Small intestine (tissue), 7 donors: ENCODE data around the gene MDM2. TPM values are rescaled to one million over a fixed set of nuclear protein-coding genes. Genes with fewer than 3 reads are reported as not detected.
"Not testable (repeated sequence)": the region's sequence is repeated elsewhere in the genome, so short reads cannot be mapped to it uniquely, and the experiment has no call there.

Source experiments
- DNase-seq, 2 donors: peaks; one replicate each; pipeline versions ENCODE4 v3.0.0 to v3.0.0-alpha.2; 2013
- FAIRE-seq: peaks from 2 replicates; lab custom pipeline; 2012; peaks lifted over from hg19 to GRCh38; lab: Jason Lieb, UNC
- H3K27ac ChIP-seq, 3 donors: one replicate each; pipeline ENCODE4 v1.5.1; 2013; ENCODE audit warnings: low read length in 2 of 3, mild to moderate bottlenecking in 2 of 3, control low read depth in 1 of 3, inconsistent platforms in 1 of 3, low read depth in 1 of 3, moderate library complexity in 1 of 3
- H3K27me3 ChIP-seq, 3 donors: one replicate each; pipeline ENCODE4 v1.6.1; 2013; ENCODE audit warnings: low read length in 3 of 3, inconsistent platforms in 1 of 3; ENCODE audit not compliant: control insufficient read depth in 3 of 3, insufficient read depth in 3 of 3
- H3K36me3 ChIP-seq, 3 donors: one replicate each; pipeline ENCODE4 v1.6.1; 2013; ENCODE audit warnings: low read length in 3 of 3, inconsistent platforms in 1 of 3, low read depth in 1 of 3, mild to moderate bottlenecking in 1 of 3, moderate library complexity in 1 of 3; ENCODE audit not compliant: control insufficient read depth in 3 of 3, insufficient read depth in 2 of 3
- H3K4me1 ChIP-seq, 3 donors: one replicate each; pipeline ENCODE4 v1.6.1; 2013; ENCODE audit warnings: low read length in 2 of 3, inconsistent platforms in 1 of 3, low read depth in 1 of 3, mild to moderate bottlenecking in 1 of 3, moderate library complexity in 1 of 3; ENCODE audit not compliant: control insufficient read depth in 3 of 3, insufficient read depth in 2 of 3
- H3K4me3 ChIP-seq, 3 donors: one replicate each; pipeline ENCODE4 v1.5.1; 2013; ENCODE audit warnings: low read length in 3 of 3, control low read depth in 1 of 3, inconsistent platforms in 1 of 3, low read depth in 1 of 3, mild to moderate bottlenecking in 1 of 3, moderate library complexity in 1 of 3
- H3K9me3 ChIP-seq, 2 donors: one replicate each; pipeline ENCODE4 v1.6.1; 2013; ENCODE audit warnings: low read depth in 1 of 2, low read length in 1 of 2; ENCODE audit not compliant: control insufficient read depth in 2 of 2, insufficient read depth in 1 of 2
- WGBS, 3 donors: extraction: QIAGEN DNeasy Blood & Tissue Kit; methylation state at CpG; one replicate each; pipeline ENCODE4 v1.1.7; 2013; 5-methylcytosine and 5-hydroxymethylcytosine counted together
- polyA plus RNA-seq, 4 donors: library from polyadenylated mRNA; stranded (reverse) in 3 of 4; unstranded in 1 of 4; fragments of 200-250 nt in 3 of 4; fragments of 120-200 nt in 1 of 4; gene quantifications; one replicate each; pipeline versions ENCODE4 v1.2.1 to v1.2.3, GENCODE V29; 2013
- donor health status: healthy with polysubstance abuse.
- donor health status: control.
- donor health status: control.
- donor health status: Bipolar disorder and iron deficiency.
- donor health status: healthy.

The MDM2 gene
- polyA plus RNA-seq, 4 donors = 20.8 to 44.1 (median 29.6) TPM

GRCh38 chr12:68796399-68796798, 11.6 kb upstream of the MDM2 start:
- Histone ChIP-seq H3K9me3 (no peaks in the 10 kb centered on the region), H3K4me1 (no peaks in the 10 kb centered on the region), H3K36me3 (no peaks in the 10 kb centered on the region), H3K27me3 (no peaks in the 10 kb centered on the region), H3K27ac (no peak overlapping the region), H3K4me3 (no peak overlapping the region)
- DNase-seq = no peak
- no peak for FAIRE-seq
- WGBS, 3 donors = 94 to 98% (median 97%) methylated on average over 15 of the region's 15 CpGs

- no peak for FAIRE-seq
- no peaks in the 10 kb centered on the region for H3K4me1 ChIP-seq
Observed at GRCh38 chr12:68798882-68799234, 9.1 kb upstream of the MDM2 start.

DNA sequence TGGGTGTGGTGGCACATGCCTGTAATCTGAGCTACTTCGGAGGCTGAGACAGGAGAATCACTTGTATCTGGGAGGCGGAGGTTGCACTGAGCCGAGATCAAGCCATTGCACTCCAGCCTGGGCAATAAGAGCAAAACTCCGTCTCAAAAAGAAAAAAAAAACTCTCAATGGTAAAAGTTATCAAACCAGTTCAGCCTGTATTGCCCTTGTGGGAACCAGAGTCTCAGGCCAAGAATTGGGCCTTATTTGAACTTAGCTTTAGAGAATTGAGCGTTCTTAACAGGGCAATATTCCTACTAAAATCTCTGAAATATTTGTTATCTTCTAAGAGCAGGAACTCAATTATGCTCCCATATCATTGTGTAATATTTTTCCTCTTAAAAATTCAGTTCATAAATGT, 7.7 kb upstream of the MDM2 start:
- Histone ChIP-seq H3K36me3 (no peaks in the 10 kb centered on the region), H3K27ac (no peak overlapping the region), H3K27me3 (no peaks in the 10 kb centered on the region), H3K4me3 (no peak overlapping the region), H3K9me3 (no peaks in the 10 kb centered on the region), H3K4me1 (peaks cover 0 to 7% (median 0%) of the 10 kb centered on the region in 3 donors)
- no peak for FAIRE-seq
- DNase-seq = peak in 1 of 2 donors; percentile 16
- 21 to 77% (median 34%) methylated on average over 5 of the region's 5 CpGs for WGBS, 3 donors

More at GRCh38 chr12:68798882-68799234, 9.1 kb upstream of the MDM2 start:
- H3K36me3 ChIP-seq = no peaks in the 10 kb centered on the region
- no peaks in the 10 kb centered on the region for H3K27me3 ChIP-seq
- H3K27ac ChIP-seq = no peak overlapping the region
- no peaks in the 10 kb centered on the region for H3K9me3 ChIP-seq
- DNase-seq = peak in 1 of 2 donors; percentile 30
- WGBS, 3 donors = 97 to 100% (median 100%) methylated on average over 1 of the region's 1 CpG
- H3K4me3 ChIP-seq = no peak overlapping the region

GRCh38 chr12:68801124-68801523, 6.9 kb upstream of the MDM2 start:
- H3K4me3 ChIP-seq, H3K27me3 ChIP-seq, H3K4me1 ChIP-seq, H3K9me3 ChIP-seq, DNase-seq, H3K36me3 ChIP-seq, FAIRE-seq, H3K27ac ChIP-seq: not testable (repeated sequence)
- WGBS, 3 donors = 94 to 96% (median 94%) methylated on average over 7 of the region's 7 CpGs

- not testable (repeated sequence) for H3K9me3 ChIP-seq, H3K36me3 ChIP-seq, H3K4me1 ChIP-seq, FAIRE-seq, DNase-seq, H3K27me3 ChIP-seq, H3K4me3 ChIP-seq, H3K27ac ChIP-seq
- 76 to 88% (median 77%) methylated on average over 2 of the region's 2 CpGs for WGBS, 3 donors
Observed at GRCh38 chr12:68802372-68802745, 5.6 kb upstream of the MDM2 start.

- not testable (repeated sequence) for FAIRE-seq, H3K27me3 ChIP-seq, DNase-seq, H3K27ac ChIP-seq, H3K4me3 ChIP-seq, H3K4me1 ChIP-seq, H3K9me3 ChIP-seq, H3K36me3 ChIP-seq
- 88 to 96% (median 90%) methylated on average over 19 of the region's 19 CpGs for WGBS, 3 donors
Observed at GRCh38 chr12:68802911-68803651, 4.9 kb upstream of the MDM2 start.

DNA sequence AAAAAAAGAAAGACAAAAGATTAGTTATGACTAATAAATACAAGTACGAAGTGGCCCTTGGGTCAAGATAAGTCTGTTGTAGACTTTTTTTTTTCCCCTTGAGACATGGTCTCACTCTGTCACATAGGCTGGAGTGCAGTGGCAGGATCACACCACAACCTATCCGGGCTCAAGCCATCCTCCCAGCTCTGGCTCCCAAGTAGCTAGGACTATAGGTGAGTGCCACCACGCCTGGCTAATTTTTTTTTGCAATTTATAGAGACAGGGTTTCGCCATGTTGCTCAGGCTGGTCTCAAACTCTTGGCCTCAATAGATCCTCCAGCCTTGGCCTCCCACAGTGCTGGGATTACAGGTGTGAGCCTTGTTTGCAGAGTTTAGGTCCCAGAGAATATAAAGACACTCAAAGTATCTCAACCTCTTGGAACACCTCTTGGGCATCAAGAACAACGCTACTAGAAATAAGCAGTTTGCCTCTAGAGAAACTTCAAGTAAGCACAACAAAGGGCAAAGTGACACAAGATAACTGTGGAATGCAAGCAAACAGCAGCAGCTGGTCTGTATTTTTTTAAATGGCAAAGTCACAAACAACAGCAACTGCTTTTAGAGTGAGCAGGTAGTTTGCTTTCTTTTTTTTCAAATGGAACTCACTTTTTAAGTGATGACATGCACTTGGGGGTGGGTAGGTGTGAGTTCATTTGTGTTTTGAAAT, 3.9 kb upstream of the MDM2 start:
- FAIRE-seq (no peak), DNase-seq (peak; percentile 37 to 54)
- Histone ChIP-seq H3K9me3 (no peaks in the 10 kb centered on the region), H3K27ac (peak overlapping the region in 1 of 3 donors; percentile 3), H3K36me3 (no peaks in the 10 kb centered on the region), H3K4me3 (no peak overlapping the region), H3K4me1 (peaks cover 0 to 7% (median 0%) of the 10 kb centered on the region in 3 donors), H3K27me3 (no peaks in the 10 kb centered on the region)
- WGBS, 3 donors = 65 to 83% (median 71%) methylated on average over 5 of the region's 5 CpGs

- no peak overlapping the region for H3K4me3 ChIP-seq
- peak overlapping the region in 1 of 3 donors; percentile 3 for H3K27ac ChIP-seq
- no peaks in the 10 kb centered on the region for H3K27me3 ChIP-seq
- H3K4me1 ChIP-seq = peaks cover 0 to 7% (median 0%) of the 10 kb centered on the region in 3 donors
- 69 to 82% (median 80%) methylated on average over 32 of the region's 32 CpGs for WGBS, 3 donors
- H3K9me3 ChIP-seq = no peaks in the 10 kb centered on the region
- FAIRE-seq (no peak), DNase-seq (peak; percentile 47 to 52)
- peaks cover 0 to 2% (median 0%) of the 10 kb centered on the region in 3 donors for H3K36me3 ChIP-seq
Observed at GRCh38 chr12:68804657-68805591, 3.1 kb upstream of the MDM2 start.
